ENCODE data around the gene KIF26A.

Gene KIF26A

GRCh38 chr14:104194016-104194415, 55.6 kb downstream of the KIF26A start:
- H3K27me3 ChIP-seq (replicated peaks; ENCODE audit: insufficient read depth, low read length): no peaks in the 10 kb centered on the region
- H3K9me2 ChIP-seq (replicated peaks; ENCODE audit: insufficient read depth, low read length): no peaks in the 10 kb centered on the region
- no peak for DNase-seq
- no peaks in the 10 kb centered on the region for H3K9me3 ChIP-seq (replicated peaks; ENCODE audit: insufficient read depth, low read length)
- no peak overlapping the region for H3K4me3 ChIP-seq (ENCODE audit: low read length)
- H3K9ac ChIP-seq (ENCODE audit: low read length): no peak overlapping the region
- TF ChIP-seq EZH2 (optimal IDR thresholded peaks at IDR 0.05; ENCODE audit: low read depth, low read length) (no peak), CTCF (IDR thresholded peaks at IDR 0.05; ENCODE audit: low read length) (no peak), EZH2phosphoT487 (IDR thresholded peaks at IDR 0.05; ENCODE audit: low read length) (no peak)
- H3K79me2 ChIP-seq (ENCODE audit: low read length): no peaks in the 10 kb centered on the region
- no peaks in the 10 kb centered on the region for H3K36me3 ChIP-seq (replicated peaks; ENCODE audit: insufficient read depth, low read length)
- no peaks in the 10 kb centered on the region for H3F3A ChIP-seq (ENCODE audit: insufficient read depth, low read length)
- H4K20me1 ChIP-seq (ENCODE audit: insufficient read depth, low read length): no peaks in the 10 kb centered on the region
- no peak overlapping the region for H2AFZ ChIP-seq (ENCODE audit: low read length)
- no peak overlapping the region for H3K4me2 ChIP-seq (ENCODE audit: low read depth, low read length)
- H3K4me1 ChIP-seq (ENCODE audit: low read length): no peaks in the 10 kb centered on the region
- H3K27ac ChIP-seq (ENCODE audit: low read length): no peak overlapping the region

- Histone ChIP-seq H3K4me2 (ENCODE audit: low read depth, low read length) (no peak overlapping the region), H3K9me3 (replicated peaks; ENCODE audit: insufficient read depth, low read length) (no peaks in the 10 kb centered on the region), H4K20me1 (ENCODE audit: insufficient read depth, low read length) (no peaks in the 10 kb centered on the region), H3K9me2 (replicated peaks; ENCODE audit: insufficient read depth, low read length) (no peaks in the 10 kb centered on the region), H3K27ac (ENCODE audit: low read length) (no peak overlapping the region), H3K4me3 (ENCODE audit: low read length) (no peak overlapping the region), H3K27me3 (replicated peaks; ENCODE audit: insufficient read depth, low read length) (no peaks in the 10 kb centered on the region), H2AFZ (ENCODE audit: low read length) (no peak overlapping the region), H3K4me1 (ENCODE audit: low read length) (no peaks in the 10 kb centered on the region), H3K36me3 (replicated peaks; ENCODE audit: insufficient read depth, low read length) (no peaks in the 10 kb centered on the region), H3F3A (ENCODE audit: insufficient read depth, low read length) (no peaks in the 10 kb centered on the region), H3K79me2 (ENCODE audit: low read length) (no peaks in the 10 kb centered on the region), H3K9ac (ENCODE audit: low read length) (no peak overlapping the region)
- DNase-seq: no peak
- TF ChIP-seq CTCF (IDR thresholded peaks at IDR 0.05; ENCODE audit: low read length) (no peak), EZH2phosphoT487 (IDR thresholded peaks at IDR 0.05; ENCODE audit: low read length) (no peak), EZH2 (optimal IDR thresholded peaks at IDR 0.05; ENCODE audit: low read depth, low read length) (no peak)
These were observed 56.3 kb downstream of the KIF26A start for GRCh38 chr14:104194716-104195115.

DNA sequence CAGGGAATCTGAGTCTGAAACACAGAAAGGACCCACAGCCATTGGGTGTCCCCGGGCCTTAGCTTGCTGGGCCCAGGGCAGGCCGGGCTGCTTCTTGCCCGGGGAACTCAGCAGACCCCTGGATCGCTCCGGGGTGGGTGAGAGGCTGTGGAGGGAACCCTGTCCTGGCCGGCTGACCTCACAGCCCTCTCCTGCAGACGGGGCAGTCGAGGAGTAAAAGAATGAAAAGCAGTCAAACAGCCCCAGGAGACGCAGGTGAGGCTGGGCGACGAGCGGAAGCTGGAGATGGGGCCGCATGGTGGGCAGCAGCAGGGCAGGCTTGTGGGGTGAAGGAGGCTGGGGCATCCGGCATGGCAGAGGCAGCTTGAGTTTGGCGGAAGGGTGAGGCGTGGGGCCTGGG, 57.0 kb downstream of the KIF26A start:
- no peak for TF ChIP-seq EZH2phosphoT487 (IDR thresholded peaks at IDR 0.05; ENCODE audit: low read length)
- no peak for TF ChIP-seq EZH2 (optimal IDR thresholded peaks at IDR 0.05; ENCODE audit: low read depth, low read length)
- no peak for TF ChIP-seq CTCF (IDR thresholded peaks at IDR 0.05; ENCODE audit: low read length)
- H3F3A ChIP-seq (ENCODE audit: insufficient read depth, low read length): no peaks in the 10 kb centered on the region
- no peaks in the 10 kb centered on the region for H3K4me1 ChIP-seq (ENCODE audit: low read length)
- no peak overlapping the region for H3K9ac ChIP-seq (ENCODE audit: low read length)
- H3K79me2 ChIP-seq (ENCODE audit: low read length): no peaks in the 10 kb centered on the region
- H3K9me3 ChIP-seq (replicated peaks; ENCODE audit: insufficient read depth, low read length): no peaks in the 10 kb centered on the region
- no peaks in the 10 kb centered on the region for H3K36me3 ChIP-seq (replicated peaks; ENCODE audit: insufficient read depth, low read length)
- no peaks in the 10 kb centered on the region for H4K20me1 ChIP-seq (ENCODE audit: insufficient read depth, low read length)
- H2AFZ ChIP-seq (ENCODE audit: low read length): no peak overlapping the region
- DNase-seq: no peak
- no peaks in the 10 kb centered on the region for H3K9me2 ChIP-seq (replicated peaks; ENCODE audit: insufficient read depth, low read length)
- H3K27me3 ChIP-seq (replicated peaks; ENCODE audit: insufficient read depth, low read length): no peaks in the 10 kb centered on the region
- no peak overlapping the region for H3K4me2 ChIP-seq (ENCODE audit: low read depth, low read length)
- H3K4me3 ChIP-seq (ENCODE audit: low read length): no peak overlapping the region
- no peak overlapping the region for H3K27ac ChIP-seq (ENCODE audit: low read length)
